Testis (tissue), 2 donors: Measurements from ENCODE around the gene RPS6KA3.

ENCODE experiments used
- CTCF ChIP-seq, 3 experiments: fragments of 450-650 bp in 2 of 3; fragments of 200-600 bp in 1 of 3; sonication (generic) in 1 of 3; IDR thresholded peaks; one replicate each; pipeline ENCODE4 v1.5.1; 2016 to 2019; ENCODE audit warnings: antibody characterized with exemption in 3 of 3, mild to moderate bottlenecking in 2 of 3, moderate library complexity in 1 of 3
- POLR2A ChIP-seq: fragments of 450-650 bp; IDR thresholded peaks from one replicate; pipeline ENCODE4 v1.6.1; 2017; ENCODE audit warnings: antibody characterized with exemption, mild to moderate bottlenecking, moderate library complexity

GRCh38 chrX:20101934-20102581 is 164.7 kb downstream of the RPS6KA3 start:
- no peak for TF ChIP-seq CTCF (IDR thresholded peaks at IDR 0.05)
- no peak for TF ChIP-seq POLR2A
